ENCODE measurements around the gene ADCY2. TPM values are rescaled to one million over a fixed set of nuclear protein-coding genes. Genes with fewer than 3 reads are reported as not detected.

ADCY2 gene
- total and polyA plus RNA-seq, 2 donors = 0.42 to 1.0 TPM

- Histone ChIP-seq H3K27ac (ENCODE audit: low read depth in 1 of 2, low read length in 1 of 2) (no peak overlapping the region), H3K4me1 (ENCODE audit: control insufficient read depth in 2 of 2, insufficient read depth in 2 of 2, low read length in 2 of 2) (no peaks in the 10 kb centered on the region), H3K9me3 (ENCODE audit: control insufficient read depth in 2 of 2, insufficient read depth in 1 of 2, low read length in 1 of 2) (no peaks in the 10 kb centered on the region), H3K4me3 (ENCODE audit: low read length in 2 of 2) (no peak overlapping the region), H3K36me3 (ENCODE audit: control insufficient read depth in 2 of 2, insufficient read depth in 2 of 2, low read length in 1 of 2) (no peaks in the 10 kb centered on the region), H3K27me3 (ENCODE audit: control insufficient read depth in 2 of 2, insufficient read depth in 1 of 2, low read length in 1 of 2) (no peaks in the 10 kb centered on the region)
- DNase-seq (ENCODE audit: low read depth in 6 of 9, low spot score in 9 of 9) = no peak
- whole genome bisulfite sequencing = 96% methylated on average over 7 of the region's 7 CpGs
Observed at GRCh38 chr5:7673658-7674057, 277.7 kb downstream of the ADCY2 start.

- DNase-seq (ENCODE audit: low read depth in 6 of 9, low spot score in 9 of 9) = no peak
- H3K27me3 ChIP-seq (ENCODE audit: control insufficient read depth in 2 of 2, insufficient read depth in 1 of 2, low read length in 1 of 2) = no peaks in the 10 kb centered on the region
- H3K27ac ChIP-seq (ENCODE audit: low read depth in 1 of 2, low read length in 1 of 2) = no peak overlapping the region
- H3K36me3 ChIP-seq (ENCODE audit: control insufficient read depth in 2 of 2, insufficient read depth in 2 of 2, low read length in 1 of 2) = no peaks in the 10 kb centered on the region
- no peaks in the 10 kb centered on the region for H3K4me1 ChIP-seq (ENCODE audit: control insufficient read depth in 2 of 2, insufficient read depth in 2 of 2, low read length in 2 of 2)
- no peak overlapping the region for H3K4me3 ChIP-seq (ENCODE audit: low read length in 2 of 2)
- no peaks in the 10 kb centered on the region for H3K9me3 ChIP-seq (ENCODE audit: control insufficient read depth in 2 of 2, insufficient read depth in 1 of 2, low read length in 1 of 2)
- 91% methylated on average over 3 of the region's 3 CpGs for WGBS
Observed at GRCh38 chr5:7676455-7676854, 280.5 kb downstream of the ADCY2 start.

- no peak overlapping the region for H3K27ac ChIP-seq (ENCODE audit: low read depth in 1 of 2, low read length in 1 of 2)
- no peaks in the 10 kb centered on the region for H3K4me1 ChIP-seq (ENCODE audit: control insufficient read depth in 2 of 2, insufficient read depth in 2 of 2, low read length in 2 of 2)
- H3K36me3 ChIP-seq (ENCODE audit: control insufficient read depth in 2 of 2, insufficient read depth in 2 of 2, low read length in 1 of 2) = no peaks in the 10 kb centered on the region
- no peak overlapping the region for H3K4me3 ChIP-seq (ENCODE audit: low read length in 2 of 2)
- no peaks in the 10 kb centered on the region for H3K27me3 ChIP-seq (ENCODE audit: control insufficient read depth in 2 of 2, insufficient read depth in 1 of 2, low read length in 1 of 2)
- 94% methylated on average over 4 of the region's 4 CpGs for WGBS
- no peaks in the 10 kb centered on the region for H3K9me3 ChIP-seq (ENCODE audit: control insufficient read depth in 2 of 2, insufficient read depth in 1 of 2, low read length in 1 of 2)
- no peak for DNase-seq (ENCODE audit: low read depth in 6 of 9, low spot score in 9 of 9)
Observed at GRCh38 chr5:7678030-7678429, 282.1 kb downstream of the ADCY2 start.

GRCh38 chr5:7679663-7680062, 283.7 kb downstream of the ADCY2 start:
- WGBS = 88% methylated on average over 4 of the region's 4 CpGs
- Histone ChIP-seq H3K27ac (ENCODE audit: low read depth in 1 of 2, low read length in 1 of 2) (no peak overlapping the region), H3K4me3 (ENCODE audit: low read length in 2 of 2) (no peak overlapping the region), H3K36me3 (ENCODE audit: control insufficient read depth in 2 of 2, insufficient read depth in 2 of 2, low read length in 1 of 2) (no peaks in the 10 kb centered on the region), H3K9me3 (ENCODE audit: control insufficient read depth in 2 of 2, insufficient read depth in 1 of 2, low read length in 1 of 2) (no peaks in the 10 kb centered on the region), H3K4me1 (ENCODE audit: control insufficient read depth in 2 of 2, insufficient read depth in 2 of 2, low read length in 2 of 2) (no peaks in the 10 kb centered on the region), H3K27me3 (ENCODE audit: control insufficient read depth in 2 of 2, insufficient read depth in 1 of 2, low read length in 1 of 2) (no peaks in the 10 kb centered on the region)
- no peak for DNase-seq (ENCODE audit: low read depth in 6 of 9, low spot score in 9 of 9)

- H3K4me1 ChIP-seq (ENCODE audit: control insufficient read depth in 2 of 2, insufficient read depth in 2 of 2, low read length in 2 of 2) = no peaks in the 10 kb centered on the region
- H3K4me3 ChIP-seq (ENCODE audit: low read length in 2 of 2) = no peak overlapping the region
- no peaks in the 10 kb centered on the region for H3K9me3 ChIP-seq (ENCODE audit: control insufficient read depth in 2 of 2, insufficient read depth in 1 of 2, low read length in 1 of 2)
- DNase-seq (ENCODE audit: low read depth in 6 of 9, low spot score in 9 of 9) = no peak
- WGBS = 94% methylated on average over 4 of the region's 4 CpGs
- no peak overlapping the region for H3K27ac ChIP-seq (ENCODE audit: low read depth in 1 of 2, low read length in 1 of 2)
- H3K36me3 ChIP-seq (ENCODE audit: control insufficient read depth in 2 of 2, insufficient read depth in 2 of 2, low read length in 1 of 2) = no peaks in the 10 kb centered on the region
- H3K27me3 ChIP-seq (ENCODE audit: control insufficient read depth in 2 of 2, insufficient read depth in 1 of 2, low read length in 1 of 2) = no peaks in the 10 kb centered on the region
Observed at GRCh38 chr5:7680260-7680659, 284.3 kb downstream of the ADCY2 start.

GRCh38 chr5:7682379-7682778, 286.4 kb downstream of the ADCY2 start:
- no peaks in the 10 kb centered on the region for H3K4me1 ChIP-seq (ENCODE audit: control insufficient read depth in 2 of 2, insufficient read depth in 2 of 2, low read length in 2 of 2)
- H3K4me3 ChIP-seq (ENCODE audit: low read length in 2 of 2) = no peak overlapping the region
- H3K27ac ChIP-seq (ENCODE audit: low read depth in 1 of 2, low read length in 1 of 2) = no peak overlapping the region
- DNase-seq (ENCODE audit: low read depth in 6 of 9, low spot score in 9 of 9) = no peak
- no peaks in the 10 kb centered on the region for H3K27me3 ChIP-seq (ENCODE audit: control insufficient read depth in 2 of 2, insufficient read depth in 1 of 2, low read length in 1 of 2)
- no peaks in the 10 kb centered on the region for H3K9me3 ChIP-seq (ENCODE audit: control insufficient read depth in 2 of 2, insufficient read depth in 1 of 2, low read length in 1 of 2)
- no peaks in the 10 kb centered on the region for H3K36me3 ChIP-seq (ENCODE audit: control insufficient read depth in 2 of 2, insufficient read depth in 2 of 2, low read length in 1 of 2)
- WGBS = 88% methylated on average over 3 of the region's 3 CpGs

- DNase-seq (ENCODE audit: low read depth in 6 of 9, low spot score in 9 of 9) = no peak
- H3K27me3 ChIP-seq (ENCODE audit: control insufficient read depth in 2 of 2, insufficient read depth in 1 of 2, low read length in 1 of 2) = no peaks in the 10 kb centered on the region
- WGBS = 90% methylated on average over 3 of the region's 3 CpGs
- no peaks in the 10 kb centered on the region for H3K36me3 ChIP-seq (ENCODE audit: control insufficient read depth in 2 of 2, insufficient read depth in 2 of 2, low read length in 1 of 2)
- no peaks in the 10 kb centered on the region for H3K9me3 ChIP-seq (ENCODE audit: control insufficient read depth in 2 of 2, insufficient read depth in 1 of 2, low read length in 1 of 2)
- H3K4me1 ChIP-seq (ENCODE audit: control insufficient read depth in 2 of 2, insufficient read depth in 2 of 2, low read length in 2 of 2) = no peaks in the 10 kb centered on the region
- no peak overlapping the region for H3K4me3 ChIP-seq (ENCODE audit: low read length in 2 of 2)
- H3K27ac ChIP-seq (ENCODE audit: low read depth in 1 of 2, low read length in 1 of 2) = no peak overlapping the region
Observed at GRCh38 chr5:7683753-7684152, 287.8 kb downstream of the ADCY2 start.

GRCh38 chr5:7684826-7685225, 288.9 kb downstream of the ADCY2 start:
- Histone ChIP-seq H3K36me3 (ENCODE audit: control insufficient read depth in 2 of 2, insufficient read depth in 2 of 2, low read length in 1 of 2) (no peaks in the 10 kb centered on the region), H3K9me3 (ENCODE audit: control insufficient read depth in 2 of 2, insufficient read depth in 1 of 2, low read length in 1 of 2) (no peaks in the 10 kb centered on the region), H3K4me1 (ENCODE audit: control insufficient read depth in 2 of 2, insufficient read depth in 2 of 2, low read length in 2 of 2) (no peaks in the 10 kb centered on the region), H3K4me3 (ENCODE audit: low read length in 2 of 2) (no peak overlapping the region), H3K27me3 (ENCODE audit: control insufficient read depth in 2 of 2, insufficient read depth in 1 of 2, low read length in 1 of 2) (no peaks in the 10 kb centered on the region), H3K27ac (ENCODE audit: low read depth in 1 of 2, low read length in 1 of 2) (no peak overlapping the region)
- WGBS = 90% methylated on average over 5 of the region's 5 CpGs
- no peak for DNase-seq (ENCODE audit: low read depth in 6 of 9, low spot score in 9 of 9)

- no peak overlapping the region for H3K27ac ChIP-seq (ENCODE audit: low read depth in 1 of 2, low read length in 1 of 2)
- DNase-seq (ENCODE audit: low read depth in 6 of 9, low spot score in 9 of 9) = no peak
- H3K4me1 ChIP-seq (ENCODE audit: control insufficient read depth in 2 of 2, insufficient read depth in 2 of 2, low read length in 2 of 2) = no peaks in the 10 kb centered on the region
- no peak overlapping the region for H3K4me3 ChIP-seq (ENCODE audit: low read length in 2 of 2)
- H3K27me3 ChIP-seq (ENCODE audit: control insufficient read depth in 2 of 2, insufficient read depth in 1 of 2, low read length in 1 of 2) = no peaks in the 10 kb centered on the region
- no peaks in the 10 kb centered on the region for H3K36me3 ChIP-seq (ENCODE audit: control insufficient read depth in 2 of 2, insufficient read depth in 2 of 2, low read length in 1 of 2)
- no peaks in the 10 kb centered on the region for H3K9me3 ChIP-seq (ENCODE audit: control insufficient read depth in 2 of 2, insufficient read depth in 1 of 2, low read length in 1 of 2)
- 54% methylated on average over 1 of the region's 1 CpG for WGBS
Observed at GRCh38 chr5:7686794-7687193, 290.9 kb downstream of the ADCY2 start.

- 84% methylated on average over 10 of the region's 10 CpGs for WGBS
- Histone ChIP-seq H3K4me3 (ENCODE audit: low read length in 2 of 2) (no peak overlapping the region), H3K4me1 (ENCODE audit: control insufficient read depth in 2 of 2, insufficient read depth in 2 of 2, low read length in 2 of 2) (no peaks in the 10 kb centered on the region), H3K9me3 (ENCODE audit: control insufficient read depth in 2 of 2, insufficient read depth in 1 of 2, low read length in 1 of 2) (no peaks in the 10 kb centered on the region), H3K27me3 (ENCODE audit: control insufficient read depth in 2 of 2, insufficient read depth in 1 of 2, low read length in 1 of 2) (no peaks in the 10 kb centered on the region), H3K36me3 (ENCODE audit: control insufficient read depth in 2 of 2, insufficient read depth in 2 of 2, low read length in 1 of 2) (no peaks in the 10 kb centered on the region), H3K27ac (ENCODE audit: low read depth in 1 of 2, low read length in 1 of 2) (no peak overlapping the region)
- DNase-seq (ENCODE audit: low read depth in 6 of 9, low spot score in 9 of 9) = no peak
Observed at GRCh38 chr5:7690557-7690956, 294.6 kb downstream of the ADCY2 start.

Data from thymus (tissue), 11 donors.